HL-60 (cell line): ENCODE measurements around the gene NBL1.

Source experiments
- CTCF ChIP-seq: IDR thresholded peaks from one replicate; pipeline ENCODE4 v1.5.1; 2011; ENCODE audit warnings: low read length, control low read depth, inconsistent platforms; ENCODE audit not compliant: insufficient read depth
- REST ChIP-seq: IDR thresholded peaks from 2 replicates; pipeline ENCODE4 v1.6.1; 2012; ENCODE audit warnings: low read depth; ENCODE audit not compliant: insufficient replicate concordance

- TF ChIP-seq REST (no peak), CTCF (no peak)
These were observed 2.5 kb downstream of the NBL1 start for GRCh38 chr1:19646377-19647319.
